PFSK-1 (cell line): ENCODE measurements around the gene NTMT1.

Experiments
- REST ChIP-seq, 2 experiments: IDR thresholded peaks; 2 replicates each; pipeline versions ENCODE4 v1.6.1 to v1.8.0; 2011 to 2012; ENCODE audit warnings: low read depth in 2 of 2, low read length in 2 of 2, control low read depth in 1 of 2, inconsistent platforms in 1 of 2, mild to moderate bottlenecking in 1 of 2, moderate library complexity in 1 of 2; ENCODE audit not compliant: insufficient read depth in 1 of 2
- SIN3A ChIP-seq: IDR thresholded peaks from 2 replicates; pipeline ENCODE4 v1.6.1; 2012; ENCODE audit warnings: mild to moderate bottlenecking, low read length, moderate library complexity, borderline replicate concordance; ENCODE audit not compliant: insufficient read depth

GRCh38 chr9:129646654-129647053 lies 20.7 kb downstream of the NTMT1 start:
- TF ChIP-seq SIN3A (no peak), REST (IDR thresholded peaks at IDR 0.05; ENCODE audit: insufficient read depth in 1 of 2, low read depth in 2 of 2, low read length in 2 of 2) (no peak)
